ENCODE data around the gene SNTG2.

SNTG2 gene

GRCh38 chr2:954687-955000, 4.0 kb downstream of the SNTG2 start:
- no peak for DNase-seq

- no peak for DNase-seq
Measured at GRCh38 chr2:955829-956731, 5.4 kb downstream of the SNTG2 start.

- DNase-seq = no peak
Measured at GRCh38 chr2:959457-959856, 8.8 kb downstream of the SNTG2 start.

- DNase-seq = no peak
Measured at GRCh38 chr2:960061-960736, 9.6 kb downstream of the SNTG2 start.

GRCh38 chr2:961786-962185, 11.1 kb downstream of the SNTG2 start:
- no peak for DNase-seq

- DNase-seq = no peak
Measured at GRCh38 chr2:963876-964275, 13.2 kb downstream of the SNTG2 start.

GRCh38 chr2:964562-964961, 13.9 kb downstream of the SNTG2 start:
- DNase-seq = no peak

GRCh38 chr2:965640-966147, 15.0 kb downstream of the SNTG2 start:
- no peak for DNase-seq

- no peak for DNase-seq
Measured at GRCh38 chr2:973129-973528, 22.5 kb downstream of the SNTG2 start.

GRCh38 chr2:974054-974453, 23.4 kb downstream of the SNTG2 start:
- DNase-seq = no peak

GRCh38 chr2:974502-974901, 23.9 kb downstream of the SNTG2 start:
- DNase-seq = no peak

GRCh38 chr2:975095-975494, 24.4 kb downstream of the SNTG2 start:
- no peak for DNase-seq

- no peak for DNase-seq
Measured at GRCh38 chr2:979069-979928, 28.6 kb downstream of the SNTG2 start.

GRCh38 chr2:980176-980575, 29.5 kb downstream of the SNTG2 start:
- no peak for DNase-seq

- no peak for DNase-seq
Measured at GRCh38 chr2:981258-981657, 30.6 kb downstream of the SNTG2 start.

- no peak for DNase-seq
Measured at GRCh38 chr2:981759-982158, 31.1 kb downstream of the SNTG2 start.

GRCh38 chr2:985317-985898, 34.8 kb downstream of the SNTG2 start:
- no peak for DNase-seq

GRCh38 chr2:987789-988188, 37.1 kb downstream of the SNTG2 start:
- no peak for DNase-seq

- DNase-seq = no peak
Measured at GRCh38 chr2:989781-990467, 39.3 kb downstream of the SNTG2 start.

GRCh38 chr2:990970-991369, 40.3 kb downstream of the SNTG2 start:
- DNase-seq = no peak

- DNase-seq = no peak
Measured at GRCh38 chr2:1002350-1002749, 51.7 kb downstream of the SNTG2 start.

GRCh38 chr2:1004398-1004797, 53.7 kb downstream of the SNTG2 start:
- DNase-seq = no peak

Data from NCI-H1048 (cell line).